Measurements from ENCODE around the gene CHTF8. TPM values are rescaled to one million over a fixed set of nuclear protein-coding genes. Genes with fewer than 3 reads are reported as not detected.

The CHTF8 gene
- total RNA-seq, 3 donors from 2014 or later: 54.1 to 85.8 (median 71.2) TPM

GRCh38 chr16:69171325-69172084 lies 39.1 kb upstream of the CHTF8 start:
- Histone ChIP-seq H3K4me3 (peak overlapping the region in 1 of 3 donors; percentile 20), H3K36me3 (no peaks in the 10 kb centered on the region), H3K4me1 (no peaks in the 10 kb centered on the region), H3K27me3 (no peaks in the 10 kb centered on the region), H3K27ac (peak overlapping the region; percentile 87 to 89), H3K9me3 (no peaks in the 10 kb centered on the region)
- TF ChIP-seq POLR2A (IDR thresholded peaks at IDR 0.05) (no peak), POLR2AphosphoS5 (IDR thresholded peaks at IDR 0.05) (no peak), CTCF (IDR thresholded peaks at IDR 0.05) (no peak)
- no peak for DNase-seq (ENCODE audit: low spot score in 2 of 2)
- intact Hi-C loops (cut with DNase I; ENCODE audit: low total_unique reads): no loop called here

- intact Hi-C loops (cut with DNase I; ENCODE audit: low total_unique reads): no loop called here
Measured at GRCh38 chr16:69169607-69170352, 37.4 kb upstream of the CHTF8 start.

GRCh38 chr16:69169051-69169450 lies 36.7 kb upstream of the CHTF8 start:
- Histone ChIP-seq H3K27ac (peak overlapping the region in 1 of 2 donors; percentile 14), H3K36me3 (no peaks in the 10 kb centered on the region), H3K4me1 (no peaks in the 10 kb centered on the region), H3K9me3 (no peaks in the 10 kb centered on the region), H3K27me3 (no peaks in the 10 kb centered on the region), H3K4me3 (no peak overlapping the region)
- no peak for DNase-seq (ENCODE audit: low spot score in 2 of 2)
- no peak for TF ChIP-seq POLR2AphosphoS5 (IDR thresholded peaks at IDR 0.05)
- TF ChIP-seq CTCF (IDR thresholded peaks at IDR 0.05): no peak
- no peak for TF ChIP-seq POLR2A (IDR thresholded peaks at IDR 0.05)
- intact Hi-C loops (cut with DNase I; ENCODE audit: low total_unique reads): no loop called here

More at GRCh38 chr16:69169607-69170352, 37.4 kb upstream of the CHTF8 start:
- Histone ChIP-seq H3K27ac (peak overlapping the region in 1 of 2 donors; percentile 87), H3K27me3 (no peaks in the 10 kb centered on the region), H3K9me3 (no peaks in the 10 kb centered on the region), H3K4me3 (no peak overlapping the region), H3K4me1 (no peaks in the 10 kb centered on the region), H3K36me3 (no peaks in the 10 kb centered on the region)
- TF ChIP-seq CTCF (IDR thresholded peaks at IDR 0.05) (no peak), POLR2AphosphoS5 (IDR thresholded peaks at IDR 0.05) (no peak), POLR2A (IDR thresholded peaks at IDR 0.05) (no peak)
- DNase-seq (ENCODE audit: low spot score in 2 of 2): no peak

- H3K4me3 ChIP-seq: no peak overlapping the region
- H3K27ac ChIP-seq: no peak overlapping the region
- intact Hi-C loops (cut with DNase I; ENCODE audit: low total_unique reads): no loop called here
- TF ChIP-seq CTCF (IDR thresholded peaks at IDR 0.05) (no peak), POLR2AphosphoS5 (IDR thresholded peaks at IDR 0.05) (no peak), POLR2A (IDR thresholded peaks at IDR 0.05) (no peak)
- no peaks in the 10 kb centered on the region for H3K27me3 ChIP-seq
- no peaks in the 10 kb centered on the region for H3K4me1 ChIP-seq
- H3K36me3 ChIP-seq: no peaks in the 10 kb centered on the region
- no peak for DNase-seq (ENCODE audit: low spot score in 2 of 2)
- H3K9me3 ChIP-seq: no peaks in the 10 kb centered on the region
Measured at GRCh38 chr16:69166946-69167930, 34.9 kb upstream of the CHTF8 start.

Measured in breast epithelium (tissue), 4 donors.